PC-9 (cell line): ENCODE measurements around the gene AMH. TPM values are rescaled to one million over a fixed set of nuclear protein-coding genes. Genes with fewer than 3 reads are reported as not detected.

ENCODE experiments used
- BruUV-seq: library from RNA; stranded (reverse); fragments of 400-500 nt; replicated peaks from 2 replicates; lab custom pipeline; 2021; lab: Mats Ljungman, UMichigan
- CTCF ChIA-PET: fragments of 300-600 bp; sonication (Branson Sonifier 250); formaldehyde crosslinking; loops from one replicate; lab custom pipeline; 2022; ENCODE audit warnings: antibody characterized with exemption; lab: Charles Lee
- POLR2A ChIA-PET: fragments of 300-600 bp; sonication (Branson Sonifier 250); formaldehyde crosslinking; loops from one replicate; lab custom pipeline; 2022; ENCODE audit warnings: antibody characterized with exemption; ENCODE audit not compliant: unreplicated experiment; lab: Charles Lee
- DNase-seq, 2 experiments: peaks; one replicate each; pipeline versions ENCODE4 v3.0.0 to v3.0.0-alpha.2; 2015 to 2022; ENCODE audit warnings: mixed read lengths in 1 of 2
- H2AFZ ChIP-seq: fragments of 200-600 bp; sonication (generic); 2 replicates; pipeline ENCODE4 v1.8.1; 2017; ENCODE audit warnings: antibody characterized with exemption
- H3F3A ChIP-seq: fragments of 200-600 bp; sonication (generic); 2 replicates; pipeline ENCODE4 v1.8.1; 2017; ENCODE audit warnings: antibody characterized with exemption, mild to moderate bottlenecking, low read depth; ENCODE audit not compliant: insufficient read depth
- H3K27ac ChIP-seq: fragments of 200-600 bp; sonication (generic); 2 replicates; pipeline ENCODE4 v1.6.1; 2016; ENCODE audit warnings: mixed run types
- H3K27me3 ChIP-seq: fragments of 200-600 bp; sonication (generic); 2 replicates; pipeline ENCODE4 v1.6.1; 2016; ENCODE audit warnings: low read depth, mixed run types; ENCODE audit not compliant: insufficient read depth
- H3K36me3 ChIP-seq: fragments of 200-600 bp; sonication (generic); 2 replicates; pipeline ENCODE4 v1.6.1; 2016; ENCODE audit warnings: low read depth, mixed run types
- H3K4me1 ChIP-seq: fragments of 200-600 bp; sonication (generic); replicated peaks from 2 replicates; pipeline ENCODE4 v1.6.1; 2016; ENCODE audit warnings: mixed run types; ENCODE audit not compliant: insufficient read depth
- H3K4me2 ChIP-seq: fragments of 200-600 bp; sonication (generic); 2 replicates; pipeline ENCODE4 v1.6.1; 2017; ENCODE audit warnings: mixed run types
- H3K4me3 ChIP-seq: fragments of 200-600 bp; sonication (generic); 2 replicates; pipeline ENCODE4 v1.6.1; 2016; ENCODE audit warnings: mixed run types
- H3K79me2 ChIP-seq: fragments of 200-600 bp; sonication (generic); 2 replicates; pipeline ENCODE4 v1.6.1; 2017; ENCODE audit warnings: low read depth, mixed run types
- H3K9me2 ChIP-seq: fragments of 200-600 bp; sonication (generic); 2 replicates; pipeline ENCODE4 v1.8.1; 2017; ENCODE audit warnings: mild to moderate bottlenecking; ENCODE audit not compliant: insufficient read depth
- H3K9me3 ChIP-seq: fragments of 200-600 bp; sonication (generic); 2 replicates; pipeline ENCODE4 v1.8.1; 2016; ENCODE audit warnings: low read depth; ENCODE audit not compliant: insufficient read depth
- H4K20me1 ChIP-seq: fragments of 200-600 bp; sonication (generic); 2 replicates; pipeline ENCODE4 v1.8.1; 2017; ENCODE audit not compliant: insufficient read depth
- EZH2 ChIP-seq: fragments of 200-600 bp; sonication (generic); IDR thresholded peaks from 2 replicates; pipeline ENCODE4 v1.8.0; 2017; ENCODE audit warnings: antibody characterized with exemption, low read depth
- intact Hi-C: fragments of 100-400 bp; cut with micrococcal nuclease; formaldehyde crosslinking; loops from one replicate; pipeline ENCODE4 v1.10.0; 2022; ENCODE audit not compliant: unreplicated experiment
- total RNA-seq: library from RNA; stranded (reverse); gene quantifications from 2 replicates; pipeline ENCODE4 v1.2.3, GENCODE V29; 2021
- TF ChIP-seq, protein P1 (sequence below): fragments of 200-600 bp; sonication (generic); conservative IDR thresholded peaks from 2 replicates; pipeline ENCODE4 v1.6.1; 2017; ENCODE audit warnings: mixed run types, antibody characterized with exemption, mild to moderate bottlenecking, moderate library complexity

Gene AMH
- total RNA-seq, 1 experiment from 2014 or later = 8.1 TPM

DNA sequence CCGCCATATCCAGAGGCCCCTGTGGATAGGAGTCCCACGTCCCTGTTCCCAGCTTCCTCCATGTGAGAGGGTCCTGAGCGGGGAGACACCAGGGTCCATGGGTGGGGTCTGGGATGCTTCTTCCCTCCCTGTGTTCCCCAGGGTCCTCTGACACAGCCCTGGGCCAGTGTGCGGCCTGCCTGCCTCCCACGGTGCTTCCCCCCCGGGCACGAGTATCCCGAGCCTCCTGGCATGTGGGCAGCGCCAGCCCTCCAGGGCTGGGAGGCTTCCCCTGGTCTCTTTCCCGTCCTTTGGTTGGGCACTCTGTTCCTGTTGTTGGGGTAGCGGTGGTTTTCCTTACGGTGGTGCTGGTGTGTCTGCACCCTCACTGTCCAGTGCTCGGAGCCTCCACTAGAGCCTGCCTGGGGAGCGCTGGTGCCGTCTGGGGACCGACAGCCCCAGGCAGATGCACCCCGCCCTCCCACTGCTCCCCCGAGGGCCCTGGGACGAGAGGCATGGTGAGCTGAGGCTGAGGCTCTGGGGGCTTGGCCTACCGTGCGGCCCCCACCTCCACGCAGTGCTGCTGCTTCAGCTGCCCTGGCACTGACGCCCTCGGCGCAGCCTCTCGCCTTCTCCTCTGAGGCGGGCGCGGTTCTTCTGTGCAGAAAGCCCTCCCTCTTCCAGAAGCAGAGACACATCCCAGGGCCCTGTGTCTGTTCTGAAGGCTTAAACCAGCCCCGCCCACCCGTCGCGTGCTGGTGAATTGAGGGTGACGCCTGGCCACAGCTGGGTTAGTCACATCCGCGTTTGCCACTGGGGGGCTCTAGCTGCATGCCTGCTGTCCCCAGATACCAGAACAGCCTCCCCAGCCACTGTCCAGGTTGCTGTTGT is 40.9 kb upstream of the AMH start:
- no peak for DNase-seq
- H3K9me2 ChIP-seq = no peaks in the 10 kb centered on the region
- no peaks in the 10 kb centered on the region for H4K20me1 ChIP-seq
- CTCF ChIA-PET = no interaction called here
- H2AFZ ChIP-seq = no peak overlapping the region
- H3K4me3 ChIP-seq = no peak overlapping the region
- no peaks in the 10 kb centered on the region for H3F3A ChIP-seq
- H3K27me3 ChIP-seq = no peaks in the 10 kb centered on the region
- no TSS peak for BruUV-seq
- intact Hi-C loops = no loop called here
- no peaks in the 10 kb centered on the region for H3K9me3 ChIP-seq
- H3K36me3 ChIP-seq = no peaks in the 10 kb centered on the region
- no peaks in the 10 kb centered on the region for H3K79me2 ChIP-seq
- TF ChIP-seq, protein P1, sequence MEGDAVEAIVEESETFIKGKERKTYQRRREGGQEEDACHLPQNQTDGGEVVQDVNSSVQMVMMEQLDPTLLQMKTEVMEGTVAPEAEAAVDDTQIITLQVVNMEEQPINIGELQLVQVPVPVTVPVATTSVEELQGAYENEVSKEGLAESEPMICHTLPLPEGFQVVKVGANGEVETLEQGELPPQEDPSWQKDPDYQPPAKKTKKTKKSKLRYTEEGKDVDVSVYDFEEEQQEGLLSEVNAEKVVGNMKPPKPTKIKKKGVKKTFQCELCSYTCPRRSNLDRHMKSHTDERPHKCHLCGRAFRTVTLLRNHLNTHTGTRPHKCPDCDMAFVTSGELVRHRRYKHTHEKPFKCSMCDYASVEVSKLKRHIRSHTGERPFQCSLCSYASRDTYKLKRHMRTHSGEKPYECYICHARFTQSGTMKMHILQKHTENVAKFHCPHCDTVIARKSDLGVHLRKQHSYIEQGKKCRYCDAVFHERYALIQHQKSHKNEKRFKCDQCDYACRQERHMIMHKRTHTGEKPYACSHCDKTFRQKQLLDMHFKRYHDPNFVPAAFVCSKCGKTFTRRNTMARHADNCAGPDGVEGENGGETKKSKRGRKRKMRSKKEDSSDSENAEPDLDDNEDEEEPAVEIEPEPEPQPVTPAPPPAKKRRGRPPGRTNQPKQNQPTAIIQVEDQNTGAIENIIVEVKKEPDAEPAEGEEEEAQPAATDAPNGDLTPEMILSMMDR = no peak
- TF ChIP-seq EZH2 = no peak
- no peak overlapping the region for H3K4me2 ChIP-seq
- POLR2A ChIA-PET = interaction anchor here (0.6 kb wide), 1 partner anchor 50 kb away, joined by 8 read pairs; no protein-coding TSS in a partner anchor
- H3K4me1 ChIP-seq = no peaks in the 10 kb centered on the region
- H3K27ac ChIP-seq = no peak overlapping the region

DNA sequence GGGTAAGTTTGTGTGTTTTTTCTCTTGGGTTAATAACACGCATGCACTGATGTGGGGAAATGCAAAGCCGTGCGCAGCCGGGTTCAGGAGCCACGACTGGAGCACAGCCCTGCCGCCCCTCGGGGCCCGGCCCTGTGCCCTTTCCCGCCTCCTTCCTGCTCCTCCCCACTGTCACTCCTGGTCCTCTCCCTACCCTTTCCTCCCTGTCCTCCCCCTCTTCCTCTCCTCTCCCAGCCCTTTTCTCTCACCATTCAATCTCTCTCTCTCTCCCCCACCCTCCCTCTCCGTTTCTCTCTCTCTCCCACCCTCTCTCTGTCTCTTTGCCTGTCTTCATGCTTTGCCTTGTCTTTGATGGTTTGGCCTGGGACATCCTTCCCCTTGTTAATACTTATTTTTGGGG is 40.1 kb upstream of the AMH start:
- no TSS peak for BruUV-seq
- H2AFZ ChIP-seq = no peak overlapping the region
- TF ChIP-seq EZH2 = no peak
- TF ChIP-seq, protein P1 = no peak
- no peak overlapping the region for H3K27ac ChIP-seq
- no peaks in the 10 kb centered on the region for H3F3A ChIP-seq
- DNase-seq = no peak
- POLR2A ChIA-PET = interaction anchor here (0.6 kb wide), 1 partner anchor 51 kb away, joined by 8 read pairs; no protein-coding TSS in a partner anchor
- H3K4me3 ChIP-seq = no peak overlapping the region
- CTCF ChIA-PET = no interaction called here
- no peaks in the 10 kb centered on the region for H3K9me2 ChIP-seq
- H3K4me2 ChIP-seq = no peak overlapping the region
- intact Hi-C loops = no loop called here
- no peaks in the 10 kb centered on the region for H3K36me3 ChIP-seq
- H3K79me2 ChIP-seq = no peaks in the 10 kb centered on the region
- no peaks in the 10 kb centered on the region for H3K9me3 ChIP-seq
- no peaks in the 10 kb centered on the region for H3K4me1 ChIP-seq
- H4K20me1 ChIP-seq = no peaks in the 10 kb centered on the region
- no peaks in the 10 kb centered on the region for H3K27me3 ChIP-seq

DNA sequence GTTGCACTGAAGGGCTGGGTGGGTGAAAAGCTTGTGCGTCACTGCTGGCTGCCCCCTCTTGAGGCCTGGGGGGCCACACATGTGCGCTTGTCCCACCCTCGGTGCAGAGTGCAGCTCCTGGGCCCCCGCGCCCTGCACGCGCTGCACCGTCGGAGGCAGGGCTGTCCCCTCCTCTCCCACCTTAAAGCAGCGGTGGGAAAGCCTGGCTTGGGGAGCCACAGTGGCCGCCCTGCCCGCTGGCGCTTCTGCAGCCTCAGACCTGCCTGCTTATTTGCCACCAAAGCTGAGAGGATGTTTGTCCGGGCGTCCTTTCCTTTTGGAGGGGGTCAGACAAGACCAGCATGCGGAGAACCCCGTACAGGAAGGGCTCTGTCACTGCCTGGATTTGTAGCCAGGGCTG is 39.7 kb upstream of the AMH start:
- no TSS peak for BruUV-seq
- no peak for DNase-seq
- H3K36me3 ChIP-seq = no peaks in the 10 kb centered on the region
- H3K4me1 ChIP-seq = no peaks in the 10 kb centered on the region
- no peak overlapping the region for H2AFZ ChIP-seq
- ChIA-PET POLR2A (no interaction called here), CTCF (no interaction called here)
- no peak overlapping the region for H3K27ac ChIP-seq
- no peak overlapping the region for H3K4me3 ChIP-seq
- H3K27me3 ChIP-seq = no peaks in the 10 kb centered on the region
- H3K4me2 ChIP-seq = no peak overlapping the region
- H3K9me3 ChIP-seq = no peaks in the 10 kb centered on the region
- no peaks in the 10 kb centered on the region for H4K20me1 ChIP-seq
- H3K9me2 ChIP-seq = no peaks in the 10 kb centered on the region
- TF ChIP-seq, protein P1 = no peak
- TF ChIP-seq EZH2 = no peak
- intact Hi-C loops = no loop called here
- no peaks in the 10 kb centered on the region for H3K79me2 ChIP-seq
- H3F3A ChIP-seq = no peaks in the 10 kb centered on the region
